ENCODE results near the gene CRP.
"Not testable (repeated sequence)": the region's sequence is repeated elsewhere in the genome, so short reads cannot be mapped to it uniquely, and the experiment has no call there.

Gene CRP

GRCh38 chr1:159700312-159700711 lies 14.1 kb downstream of the CRP start:
- no peak overlapping the region for H3K4me3 ChIP-seq (ENCODE audit: low read depth, low read length)
- TF ChIP-seq CTCF (IDR thresholded peaks at IDR 0.05; ENCODE audit: low read depth, low read length) = no peak

GRCh38 chr1:159699653-159700052 lies 14.7 kb downstream of the CRP start:
- H3K4me3 ChIP-seq (ENCODE audit: low read depth, low read length) = no peak overlapping the region
- TF ChIP-seq CTCF (IDR thresholded peaks at IDR 0.05; ENCODE audit: low read depth, low read length) = no peak

GRCh38 chr1:159699246-159699645 lies 15.1 kb downstream of the CRP start:
- TF ChIP-seq CTCF (IDR thresholded peaks at IDR 0.05; ENCODE audit: low read depth, low read length) = no peak

GRCh38 chr1:159687511-159687910 lies 26.9 kb downstream of the CRP start:
- no peak overlapping the region for H3K4me3 ChIP-seq (ENCODE audit: low read depth, low read length)
- no peak for TF ChIP-seq CTCF (IDR thresholded peaks at IDR 0.05; ENCODE audit: low read depth, low read length)

More at GRCh38 chr1:159699246-159699645, 15.1 kb downstream of the CRP start:
- H3K4me3 ChIP-seq (ENCODE audit: low read depth, low read length) = no peak overlapping the region

- H3K4me3 ChIP-seq (ENCODE audit: low read depth, low read length) = no peak overlapping the region
- no peak for TF ChIP-seq CTCF (IDR thresholded peaks at IDR 0.05; ENCODE audit: low read depth, low read length)
Measured at GRCh38 chr1:159686599-159687299, 27.6 kb downstream of the CRP start.

GRCh38 chr1:159678939-159679338 lies 35.5 kb downstream of the CRP start:
- no peak overlapping the region for H3K4me3 ChIP-seq (ENCODE audit: low read depth, low read length)
- no peak for TF ChIP-seq CTCF (IDR thresholded peaks at IDR 0.05; ENCODE audit: low read depth, low read length)

GRCh38 chr1:159675046-159675445 lies 39.3 kb downstream of the CRP start:
- H3K4me3 ChIP-seq (ENCODE audit: low read depth, low read length) = no peak overlapping the region
- TF ChIP-seq CTCF (IDR thresholded peaks at IDR 0.05; ENCODE audit: low read depth, low read length) = no peak

GRCh38 chr1:159672390-159672789 lies 42.0 kb downstream of the CRP start:
- H3K4me3 ChIP-seq (ENCODE audit: low read depth, low read length) = not testable (repeated sequence)
